ENCODE results near the gene LRRC4B. TPM values are rescaled to one million over a fixed set of nuclear protein-coding genes. Genes with fewer than 3 reads are reported as not detected.

The LRRC4B gene
- total and polyA plus RNA-seq, 12 donors: 0.07 to 24.1 (median 1.3) TPM

- WGBS, 4 donors: 52 to 58% (median 53%) methylated on average over 4 of the region's 4 CpGs
- intact Hi-C loops (cut with DNase I): no loop called here
- no peaks in the 10 kb centered on the region for H3K4me1 ChIP-seq (replicated peaks in 1 of 2)
- no peak for TF ChIP-seq POLR2A (IDR thresholded peaks at IDR 0.05)
- H3K36me3 ChIP-seq (replicated peaks in 1 of 2): no peaks in the 10 kb centered on the region
- H3K4me3 ChIP-seq: no peak overlapping the region
- no peaks in the 10 kb centered on the region for H3K9me3 ChIP-seq (replicated peaks in 1 of 3)
- peaks cover 16% of the 10 kb centered on the region for H3K27me3 ChIP-seq
- no peak overlapping the region for H3K27ac ChIP-seq
- DNase-seq: no peak
These were observed 5.9 kb downstream of the LRRC4B start for GRCh38 chr19:50562329-50562728.

GRCh38 chr19:50559636-50560035 is 8.6 kb downstream of the LRRC4B start:
- WGBS, 4 donors: 56 to 81% (median 68%) methylated on average over 8 to 10 of the region's 10 CpGs
- H3K27ac ChIP-seq: no peak overlapping the region
- no peak overlapping the region for H3K4me3 ChIP-seq
- no peak for DNase-seq
- H3K9me3 ChIP-seq (replicated peaks in 1 of 3): no peaks in the 10 kb centered on the region
- peaks cover 16% of the 10 kb centered on the region for H3K27me3 ChIP-seq
- intact Hi-C loops (cut with DNase I): no loop called here
- TF ChIP-seq CTCF (IDR thresholded peaks at IDR 0.05) (no peak), POLR2A (IDR thresholded peaks at IDR 0.05) (no peak)
- H3K4me1 ChIP-seq (replicated peaks in 1 of 2): peaks cover 0 to 10% of the 10 kb centered on the region in 2 donors
- no peaks in the 10 kb centered on the region for H3K36me3 ChIP-seq (replicated peaks in 1 of 2)

GRCh38 chr19:50558449-50558848 is 9.8 kb downstream of the LRRC4B start:
- Histone ChIP-seq H3K27me3 (peaks cover 21% of the 10 kb centered on the region), H3K4me1 (replicated peaks in 1 of 2) (peaks cover 0 to 10% of the 10 kb centered on the region in 2 donors), H3K27ac (no peak overlapping the region), H3K36me3 (replicated peaks in 1 of 2) (no peaks in the 10 kb centered on the region), H3K4me3 (no peak overlapping the region), H3K9me3 (replicated peaks in 1 of 3) (no peaks in the 10 kb centered on the region)
- DNase-seq: no peak
- intact Hi-C loops (cut with DNase I): no loop called here
- WGBS, 4 donors: 84 to 90% (median 86%) methylated on average over 9 to 13 of the region's 13 CpGs
- TF ChIP-seq POLR2A (IDR thresholded peaks at IDR 0.05) (no peak), CTCF (IDR thresholded peaks at IDR 0.05) (no peak)

- WGBS, 4 donors: 86 to 95% (median 88%) methylated on average over 4 of the region's 4 CpGs
- Histone ChIP-seq H3K9me3 (replicated peaks in 1 of 3) (no peaks in the 10 kb centered on the region), H3K27ac (no peak overlapping the region), H3K4me3 (no peak overlapping the region), H3K27me3 (peaks cover 17% of the 10 kb centered on the region), H3K4me1 (replicated peaks in 1 of 2) (peaks cover 0 to 10% of the 10 kb centered on the region in 2 donors), H3K36me3 (replicated peaks in 1 of 2) (no peaks in the 10 kb centered on the region)
- intact Hi-C loops (cut with DNase I): no loop called here
- DNase-seq: no peak
- TF ChIP-seq POLR2A (IDR thresholded peaks at IDR 0.05) (no peak), CTCF (IDR thresholded peaks at IDR 0.05) (no peak)
These were observed 10.2 kb downstream of the LRRC4B start for GRCh38 chr19:50558039-50558438.

GRCh38 chr19:50557009-50557613 is 11.1 kb downstream of the LRRC4B start:
- peak overlapping the region in 1 of 4 donors; percentile 25 for H3K4me3 ChIP-seq
- WGBS, 4 donors: 13 to 21% (median 14%) methylated on average over 13 to 20 of the region's 20 CpGs
- H3K9me3 ChIP-seq (replicated peaks in 1 of 3): no peaks in the 10 kb centered on the region
- H3K36me3 ChIP-seq (replicated peaks in 1 of 2): no peaks in the 10 kb centered on the region
- intact Hi-C loops (cut with DNase I): no loop called here
- no peak for DNase-seq
- H3K27me3 ChIP-seq: peaks cover 17% of the 10 kb centered on the region
- peaks cover 0 to 10% of the 10 kb centered on the region in 2 donors for H3K4me1 ChIP-seq (replicated peaks in 1 of 2)
- no peak overlapping the region for H3K27ac ChIP-seq
- TF ChIP-seq CTCF (IDR thresholded peaks at IDR 0.05): no peak
- TF ChIP-seq POLR2A (IDR thresholded peaks at IDR 0.05): no peak

All from adrenal gland (tissue), 12 donors.